ENCODE data around the gene SPP1.
"Not testable (repeated sequence)": the region's sequence is repeated elsewhere in the genome, so short reads cannot be mapped to it uniquely, and the experiment has no call there.

SPP1 gene

GRCh38 chr4:87986508-87986907 is 11.0 kb downstream of the SPP1 start:
- DNase-seq (ENCODE audit: low read depth), result no peak

GRCh38 chr4:87989765-87990164 is 14.3 kb downstream of the SPP1 start:
- DNase-seq (ENCODE audit: low read depth), result no peak

GRCh38 chr4:87995435-87995834 is 19.9 kb downstream of the SPP1 start:
- no peak for DNase-seq (ENCODE audit: low read depth)

GRCh38 chr4:87999191-87999691 is 23.7 kb downstream of the SPP1 start:
- not testable (repeated sequence) for DNase-seq (ENCODE audit: low read depth)

- DNase-seq (ENCODE audit: low read depth), result no peak
These were observed 26.4 kb downstream of the SPP1 start for GRCh38 chr4:88001871-88002270.

GRCh38 chr4:88002786-88003185 is 27.3 kb downstream of the SPP1 start:
- DNase-seq (ENCODE audit: low read depth), result no peak

- DNase-seq (ENCODE audit: low read depth), result no peak
These were observed 27.7 kb downstream of the SPP1 start for GRCh38 chr4:88003261-88003660.

GRCh38 chr4:88005076-88005475 is 29.6 kb downstream of the SPP1 start:
- DNase-seq (ENCODE audit: low read depth), result no peak

GRCh38 chr4:88005946-88006345 is 30.4 kb downstream of the SPP1 start:
- DNase-seq (ENCODE audit: low read depth), result no peak

GRCh38 chr4:88006956-88007303 is 31.4 kb downstream of the SPP1 start:
- no peak for DNase-seq (ENCODE audit: low read depth)

- DNase-seq (ENCODE audit: low read depth), result peak; percentile 24
These were observed 32.0 kb downstream of the SPP1 start, which contains the start of gene PKD2 for GRCh38 chr4:88007304-88008121. PKD2 (plus strand) TSS chr4:88007635; CDS start chr4:88007734, 99 bp downstream.

GRCh38 chr4:88008122-88008742 is 32.7 kb downstream of the SPP1 start:
- DNase-seq (ENCODE audit: low read depth), result no peak

GRCh38 chr4:88008743-88009171 is 33.2 kb downstream of the SPP1 start:
- DNase-seq (ENCODE audit: low read depth), result no peak

GRCh38 chr4:88009871-88010270 is 34.4 kb downstream of the SPP1 start:
- DNase-seq (ENCODE audit: low read depth), result no peak

GRCh38 chr4:88010966-88011365 is 35.5 kb downstream of the SPP1 start:
- no peak for DNase-seq (ENCODE audit: low read depth)

GRCh38 chr4:88012647-88013046 is 37.1 kb downstream of the SPP1 start:
- no peak for DNase-seq (ENCODE audit: low read depth)

GRCh38 chr4:88014386-88014905 is 38.9 kb downstream of the SPP1 start:
- no peak for DNase-seq (ENCODE audit: low read depth)

- no peak for DNase-seq (ENCODE audit: low read depth)
These were observed 40.3 kb downstream of the SPP1 start for GRCh38 chr4:88015659-88016295.

- no peak for DNase-seq (ENCODE audit: low read depth)
These were observed 42.2 kb downstream of the SPP1 start for GRCh38 chr4:88017516-88018297.

GRCh38 chr4:88018466-88018865 is 43.0 kb downstream of the SPP1 start:
- no peak for DNase-seq (ENCODE audit: low read depth)

GRCh38 chr4:88021824-88022223 is 46.3 kb downstream of the SPP1 start:
- no peak for DNase-seq (ENCODE audit: low read depth)

GRCh38 chr4:88022289-88022688 is 46.8 kb downstream of the SPP1 start:
- no peak for DNase-seq (ENCODE audit: low read depth)

Measured in CMK (cell line).